Measurements from ENCODE around the gene BCKDHB. TPM values are rescaled to one million over a fixed set of nuclear protein-coding genes. Genes with fewer than 3 reads are reported as not detected.
"Not testable (repeated sequence)": the region's sequence is repeated elsewhere in the genome, so short reads cannot be mapped to it uniquely, and the experiment has no call there.

Gene BCKDHB
- 14.8 and 21.5 TPM in 2 replicates for total RNA-seq

DNA sequence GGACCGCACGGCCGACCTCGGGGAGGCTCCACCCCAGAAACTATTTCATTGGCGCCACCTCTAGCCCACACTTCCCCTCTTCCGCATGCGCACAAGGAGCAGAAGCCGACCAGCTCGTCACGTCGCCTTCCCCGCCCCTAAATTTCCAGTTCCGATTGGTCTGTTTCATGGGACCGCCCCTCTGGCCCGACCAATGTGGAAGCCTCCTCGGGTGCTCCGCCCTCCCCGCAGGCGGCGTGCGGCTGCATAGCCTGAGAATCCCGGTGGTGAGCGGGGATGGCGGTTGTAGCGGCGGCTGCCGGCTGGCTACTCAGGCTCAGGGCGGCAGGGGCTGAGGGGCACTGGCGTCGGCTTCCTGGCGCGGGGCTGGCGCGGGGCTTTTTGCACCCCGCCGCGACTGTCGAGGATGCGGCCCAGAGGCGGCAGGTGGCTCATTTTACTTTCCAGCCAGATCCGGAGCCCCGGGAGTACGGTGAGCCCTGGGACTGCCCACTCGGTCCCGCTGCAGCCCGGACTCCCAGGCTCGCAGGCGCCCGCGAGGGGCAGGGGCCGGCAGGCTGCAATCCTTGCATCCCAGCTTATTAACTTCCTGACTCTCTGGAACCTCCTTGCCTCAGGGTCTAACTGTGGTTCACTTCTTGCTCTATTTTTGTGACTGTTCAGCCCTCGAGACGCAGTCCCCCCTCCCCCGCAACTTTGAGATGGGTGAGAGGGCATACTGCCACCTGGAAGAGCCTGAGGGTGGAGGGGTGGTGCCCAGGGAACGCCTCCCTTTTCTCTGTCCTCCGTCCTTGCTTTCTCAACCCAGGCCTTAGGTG is at the start of gene BCKDHB:
BCKDHB (plus strand) TSS at position 254 of the 818 bp plus-strand sequence; CDS start at position 277, 23 bp downstream.
- DNase-seq (ENCODE audit: low read depth), result peak; percentile 90
- Histone ChIP-seq H3K36me3 (ENCODE audit: control insufficient read depth, insufficient read depth, low read length) (no peaks in the 10 kb centered on the region), H3K27me3 (ENCODE audit: control insufficient read depth, insufficient read depth, low read length) (no peaks in the 10 kb centered on the region), H3K4me3 (ENCODE audit: low read depth, low read length) (peak within 1 kb of the TSS; percentile 72)
- TF ChIP-seq, protein P1, sequence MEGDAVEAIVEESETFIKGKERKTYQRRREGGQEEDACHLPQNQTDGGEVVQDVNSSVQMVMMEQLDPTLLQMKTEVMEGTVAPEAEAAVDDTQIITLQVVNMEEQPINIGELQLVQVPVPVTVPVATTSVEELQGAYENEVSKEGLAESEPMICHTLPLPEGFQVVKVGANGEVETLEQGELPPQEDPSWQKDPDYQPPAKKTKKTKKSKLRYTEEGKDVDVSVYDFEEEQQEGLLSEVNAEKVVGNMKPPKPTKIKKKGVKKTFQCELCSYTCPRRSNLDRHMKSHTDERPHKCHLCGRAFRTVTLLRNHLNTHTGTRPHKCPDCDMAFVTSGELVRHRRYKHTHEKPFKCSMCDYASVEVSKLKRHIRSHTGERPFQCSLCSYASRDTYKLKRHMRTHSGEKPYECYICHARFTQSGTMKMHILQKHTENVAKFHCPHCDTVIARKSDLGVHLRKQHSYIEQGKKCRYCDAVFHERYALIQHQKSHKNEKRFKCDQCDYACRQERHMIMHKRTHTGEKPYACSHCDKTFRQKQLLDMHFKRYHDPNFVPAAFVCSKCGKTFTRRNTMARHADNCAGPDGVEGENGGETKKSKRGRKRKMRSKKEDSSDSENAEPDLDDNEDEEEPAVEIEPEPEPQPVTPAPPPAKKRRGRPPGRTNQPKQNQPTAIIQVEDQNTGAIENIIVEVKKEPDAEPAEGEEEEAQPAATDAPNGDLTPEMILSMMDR (IDR thresholded peaks at IDR 0.05; ENCODE audit: insufficient read depth, low read length, poor library complexity, severe bottlenecking), result no peak

GRCh38 chr6:80060774-80061173 is 45.7 kb upstream of the BCKDHB start:
- Histone ChIP-seq H3K36me3 (ENCODE audit: control insufficient read depth, insufficient read depth, low read length) (no peaks in the 10 kb centered on the region), H3K27me3 (ENCODE audit: control insufficient read depth, insufficient read depth, low read length) (no peaks in the 10 kb centered on the region), H3K4me3 (ENCODE audit: low read depth, low read length) (no peak overlapping the region)
- TF ChIP-seq, protein P1 (IDR thresholded peaks at IDR 0.05; ENCODE audit: insufficient read depth, low read length, poor library complexity, severe bottlenecking), result no peak
- no peak for DNase-seq (ENCODE audit: low read depth)

GRCh38 chr6:80068146-80068545 is 38.3 kb upstream of the BCKDHB start:
- not testable (repeated sequence) for H3K36me3 ChIP-seq (ENCODE audit: control insufficient read depth, insufficient read depth, low read length); H3K27me3 ChIP-seq (ENCODE audit: control insufficient read depth, insufficient read depth, low read length); DNase-seq (ENCODE audit: low read depth); H3K4me3 ChIP-seq (ENCODE audit: low read depth, low read length)

- not testable (repeated sequence) for H3K36me3 ChIP-seq (ENCODE audit: control insufficient read depth, insufficient read depth, low read length); DNase-seq (ENCODE audit: low read depth); H3K4me3 ChIP-seq (ENCODE audit: low read depth, low read length)
Observed at GRCh38 chr6:80070431-80070830, 36.0 kb upstream of the BCKDHB start.

DNA sequence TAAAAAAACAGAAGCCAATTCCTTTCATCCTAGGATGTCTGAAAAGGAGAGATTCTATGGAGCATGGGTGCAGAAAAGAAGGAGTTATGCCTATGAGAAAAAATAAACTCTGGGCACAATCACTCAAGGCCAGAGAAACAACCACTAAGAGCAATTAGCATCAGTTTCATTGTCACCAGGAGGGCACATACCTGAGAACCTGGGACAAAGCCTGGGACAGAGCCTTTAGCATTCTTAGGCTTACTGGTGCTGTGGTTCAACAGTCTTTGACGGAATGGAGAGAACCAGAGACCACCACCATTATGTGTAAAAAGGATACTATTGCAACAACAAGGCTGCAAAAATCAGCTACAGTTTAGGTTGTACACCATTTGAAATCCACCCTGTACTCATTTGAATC is 29.4 kb upstream of the BCKDHB start:
- no peaks in the 10 kb centered on the region for H3K36me3 ChIP-seq (ENCODE audit: control insufficient read depth, insufficient read depth, low read length)
- TF ChIP-seq, protein P1 (IDR thresholded peaks at IDR 0.05; ENCODE audit: insufficient read depth, low read length, poor library complexity, severe bottlenecking), result no peak
- DNase-seq (ENCODE audit: low read depth), result no peak
- H3K4me3 ChIP-seq (ENCODE audit: low read depth, low read length), result no peak overlapping the region
- no peaks in the 10 kb centered on the region for H3K27me3 ChIP-seq (ENCODE audit: control insufficient read depth, insufficient read depth, low read length)

More at GRCh38 chr6:80070431-80070830, 36.0 kb upstream of the BCKDHB start:
- H3K27me3 ChIP-seq (ENCODE audit: control insufficient read depth, insufficient read depth, low read length), result not testable (repeated sequence)

GRCh38 chr6:80088637-80089036 is 17.8 kb upstream of the BCKDHB start:
- no peak overlapping the region for H3K4me3 ChIP-seq (ENCODE audit: low read depth, low read length)
- no peaks in the 10 kb centered on the region for H3K36me3 ChIP-seq (ENCODE audit: control insufficient read depth, insufficient read depth, low read length)
- no peaks in the 10 kb centered on the region for H3K27me3 ChIP-seq (ENCODE audit: control insufficient read depth, insufficient read depth, low read length)
- DNase-seq (ENCODE audit: low read depth), result no peak
- TF ChIP-seq, protein P1 (IDR thresholded peaks at IDR 0.05; ENCODE audit: insufficient read depth, low read length, poor library complexity, severe bottlenecking), result no peak

DNA sequence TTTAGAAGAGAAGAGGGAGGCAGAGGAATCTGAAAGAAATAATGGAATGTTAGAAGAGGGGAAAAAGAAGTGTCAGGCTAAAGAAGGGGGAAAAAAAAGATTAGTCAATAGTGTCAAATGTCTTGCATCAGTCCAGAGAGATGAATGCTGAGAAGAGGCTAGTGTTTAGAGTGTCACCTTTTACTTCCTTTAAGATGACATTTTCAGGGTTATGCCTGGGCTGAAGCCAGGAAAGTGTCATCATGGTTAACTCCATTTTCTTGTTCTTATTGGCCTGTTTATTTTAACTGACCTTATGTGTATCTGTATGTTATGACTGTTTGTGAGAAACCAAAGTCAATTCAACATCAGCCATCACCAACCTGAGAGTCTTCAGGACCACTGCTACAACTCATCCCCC is 15.0 kb upstream of the BCKDHB start:
- Histone ChIP-seq H3K27me3 (ENCODE audit: control insufficient read depth, insufficient read depth, low read length) (no peaks in the 10 kb centered on the region), H3K4me3 (ENCODE audit: low read depth, low read length) (no peak overlapping the region), H3K36me3 (ENCODE audit: control insufficient read depth, insufficient read depth, low read length) (no peaks in the 10 kb centered on the region)
- no peak for DNase-seq (ENCODE audit: low read depth)
- TF ChIP-seq, protein P1 (IDR thresholded peaks at IDR 0.05; ENCODE audit: insufficient read depth, low read length, poor library complexity, severe bottlenecking), result no peak

Measured in kidney epithelial cell (primary cell).